Measurements from ENCODE around the gene EEFSEC. TPM values are rescaled to one million over a fixed set of nuclear protein-coding genes. Genes with fewer than 3 reads are reported as not detected.

The EEFSEC gene
- total RNA-seq, 4 donors from 2014 or later, result 11.7 to 23.0 (median 14.9) TPM

DNA sequence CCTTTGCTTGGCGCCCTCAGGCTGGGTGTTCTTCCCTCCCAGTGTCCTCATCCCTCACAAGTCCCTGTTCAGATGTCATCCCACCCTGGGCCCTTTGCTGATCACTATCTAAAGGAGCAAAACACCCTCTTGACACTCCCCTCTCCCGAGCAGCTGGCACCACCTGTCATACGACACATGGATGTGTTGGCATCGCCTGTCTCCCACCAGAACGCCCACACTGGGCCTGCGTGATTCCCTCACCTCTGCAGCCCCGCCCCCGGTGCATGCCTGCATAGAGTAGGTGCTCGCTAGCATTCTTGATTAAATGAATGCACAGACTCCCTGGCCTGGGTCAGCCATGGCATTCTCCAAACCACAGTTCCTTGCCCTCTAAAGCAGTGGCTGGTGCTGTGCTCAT, 237.6 kb downstream of the EEFSEC start:
- ATAC-seq (ENCODE audit: low FRiP score), result no peak
- TF ChIP-seq, protein P1, sequence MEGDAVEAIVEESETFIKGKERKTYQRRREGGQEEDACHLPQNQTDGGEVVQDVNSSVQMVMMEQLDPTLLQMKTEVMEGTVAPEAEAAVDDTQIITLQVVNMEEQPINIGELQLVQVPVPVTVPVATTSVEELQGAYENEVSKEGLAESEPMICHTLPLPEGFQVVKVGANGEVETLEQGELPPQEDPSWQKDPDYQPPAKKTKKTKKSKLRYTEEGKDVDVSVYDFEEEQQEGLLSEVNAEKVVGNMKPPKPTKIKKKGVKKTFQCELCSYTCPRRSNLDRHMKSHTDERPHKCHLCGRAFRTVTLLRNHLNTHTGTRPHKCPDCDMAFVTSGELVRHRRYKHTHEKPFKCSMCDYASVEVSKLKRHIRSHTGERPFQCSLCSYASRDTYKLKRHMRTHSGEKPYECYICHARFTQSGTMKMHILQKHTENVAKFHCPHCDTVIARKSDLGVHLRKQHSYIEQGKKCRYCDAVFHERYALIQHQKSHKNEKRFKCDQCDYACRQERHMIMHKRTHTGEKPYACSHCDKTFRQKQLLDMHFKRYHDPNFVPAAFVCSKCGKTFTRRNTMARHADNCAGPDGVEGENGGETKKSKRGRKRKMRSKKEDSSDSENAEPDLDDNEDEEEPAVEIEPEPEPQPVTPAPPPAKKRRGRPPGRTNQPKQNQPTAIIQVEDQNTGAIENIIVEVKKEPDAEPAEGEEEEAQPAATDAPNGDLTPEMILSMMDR (IDR thresholded peaks at IDR 0.05), result no peak
- DNase-seq (ENCODE audit: low spot score), result no peak

DNA sequence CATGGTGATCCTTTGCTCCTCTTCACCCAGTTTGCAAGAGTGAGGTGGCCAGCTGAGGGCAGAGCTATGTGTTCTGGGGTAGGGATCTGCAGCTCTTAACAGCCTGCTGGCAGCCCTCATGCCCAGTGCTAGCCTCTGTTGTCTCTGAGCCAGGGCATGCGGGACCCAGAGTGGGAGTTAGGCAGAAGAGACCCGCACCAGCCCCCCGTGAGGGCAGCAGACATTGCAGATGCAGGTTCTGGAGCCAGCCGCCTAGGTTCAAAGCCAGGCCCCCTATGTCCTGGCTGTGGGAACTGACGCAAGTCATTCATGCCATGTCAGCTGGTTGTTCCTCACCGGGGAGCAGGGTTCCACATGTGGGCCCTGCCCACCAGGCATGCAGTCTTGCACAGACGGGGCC, 238.7 kb downstream of the EEFSEC start:
- ATAC-seq (ENCODE audit: low FRiP score) (no peak), DNase-seq (ENCODE audit: low spot score) (no peak)
- TF ChIP-seq, protein P1 (IDR thresholded peaks at IDR 0.05), result no peak

DNA sequence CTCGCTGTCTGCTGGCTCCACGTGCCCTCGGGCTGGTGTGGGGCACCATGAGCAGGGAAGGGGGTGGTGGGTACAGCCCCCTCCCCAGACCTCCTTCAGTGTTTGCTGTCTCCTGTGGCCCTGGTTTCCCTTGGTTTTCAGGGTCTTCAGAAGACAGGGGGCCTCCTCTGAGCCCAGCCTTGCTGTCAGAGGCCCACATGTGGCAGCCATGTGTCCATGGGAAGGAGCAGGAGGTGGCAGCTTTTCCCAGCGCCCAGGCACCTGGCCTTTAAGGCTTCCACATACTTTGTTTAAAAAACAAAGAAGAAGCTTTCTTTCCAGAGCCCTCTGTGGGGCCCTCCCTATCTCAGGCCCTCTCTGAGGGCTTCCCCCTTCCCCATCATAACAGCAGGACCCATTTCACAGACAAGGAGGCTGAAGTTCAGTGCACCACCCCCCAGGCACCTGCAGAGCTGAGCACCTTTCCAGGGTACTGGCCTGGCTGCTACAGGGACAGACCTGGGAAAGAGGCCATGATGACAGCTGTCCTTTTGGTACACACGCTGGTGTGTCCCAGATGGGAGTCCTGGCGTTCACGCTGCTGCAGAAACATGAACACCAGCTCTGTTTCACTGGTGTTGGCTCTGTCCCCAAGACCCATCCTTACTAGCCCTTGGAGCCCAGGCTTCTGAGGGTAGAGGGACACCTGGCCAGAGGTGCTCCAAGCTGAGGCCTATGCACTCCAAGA, 239.7 kb downstream of the EEFSEC start:
- TF ChIP-seq, protein P1 (IDR thresholded peaks at IDR 0.05), result no peak
- ATAC-seq (ENCODE audit: low FRiP score), result no peak

DNA sequence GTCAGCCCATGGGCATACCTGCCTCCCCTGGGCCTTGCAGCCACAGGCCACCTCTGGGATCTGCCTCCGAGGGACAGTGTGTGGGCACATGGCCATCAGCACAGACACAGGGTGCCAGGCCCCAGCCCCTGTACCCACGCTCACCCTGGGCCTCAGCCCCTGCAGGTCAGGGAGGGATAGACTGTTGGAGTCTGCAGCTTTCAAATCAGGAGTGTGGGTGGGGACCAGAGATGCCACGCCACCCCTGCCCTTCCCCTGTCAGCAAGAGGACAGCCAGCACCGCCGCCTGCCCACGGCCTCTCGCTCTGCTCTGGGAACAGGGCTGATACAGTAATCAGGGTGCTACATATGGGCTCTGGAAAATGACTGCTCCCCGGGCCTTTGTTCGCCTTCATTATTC, 240.8 kb downstream of the EEFSEC start:
- ATAC-seq (ENCODE audit: low FRiP score) (no peak), DNase-seq (ENCODE audit: low spot score) (no peak)
- TF ChIP-seq, protein P1 (IDR thresholded peaks at IDR 0.05), result no peak

More for the DNA sequence above, 239.7 kb downstream of the EEFSEC start:
- no peak for DNase-seq (ENCODE audit: low spot score)

DNA sequence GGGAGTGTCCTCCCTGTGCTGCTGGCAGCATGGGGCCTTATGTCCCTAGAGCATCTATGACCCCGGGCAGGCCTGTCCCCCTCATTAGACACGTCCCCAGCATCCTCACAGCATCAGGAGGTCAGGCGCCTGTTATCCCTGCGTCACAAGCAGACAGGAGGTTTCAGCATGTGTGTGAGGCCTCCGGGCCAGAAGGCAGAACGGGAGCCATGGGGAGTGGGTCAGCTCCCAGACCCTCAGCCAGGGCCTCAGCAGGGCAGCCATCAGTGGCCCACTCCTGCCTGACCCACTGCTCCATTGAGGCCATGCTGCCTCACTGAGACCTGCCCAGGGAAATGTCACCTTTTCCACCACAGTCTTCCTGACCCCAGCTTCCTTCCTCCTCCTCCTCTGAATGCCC, 241.8 kb downstream of the EEFSEC start:
- TF ChIP-seq, protein P1 (IDR thresholded peaks at IDR 0.05), result no peak
- ATAC-seq (ENCODE audit: low FRiP score), result no peak
- DNase-seq (ENCODE audit: low spot score), result no peak

DNA sequence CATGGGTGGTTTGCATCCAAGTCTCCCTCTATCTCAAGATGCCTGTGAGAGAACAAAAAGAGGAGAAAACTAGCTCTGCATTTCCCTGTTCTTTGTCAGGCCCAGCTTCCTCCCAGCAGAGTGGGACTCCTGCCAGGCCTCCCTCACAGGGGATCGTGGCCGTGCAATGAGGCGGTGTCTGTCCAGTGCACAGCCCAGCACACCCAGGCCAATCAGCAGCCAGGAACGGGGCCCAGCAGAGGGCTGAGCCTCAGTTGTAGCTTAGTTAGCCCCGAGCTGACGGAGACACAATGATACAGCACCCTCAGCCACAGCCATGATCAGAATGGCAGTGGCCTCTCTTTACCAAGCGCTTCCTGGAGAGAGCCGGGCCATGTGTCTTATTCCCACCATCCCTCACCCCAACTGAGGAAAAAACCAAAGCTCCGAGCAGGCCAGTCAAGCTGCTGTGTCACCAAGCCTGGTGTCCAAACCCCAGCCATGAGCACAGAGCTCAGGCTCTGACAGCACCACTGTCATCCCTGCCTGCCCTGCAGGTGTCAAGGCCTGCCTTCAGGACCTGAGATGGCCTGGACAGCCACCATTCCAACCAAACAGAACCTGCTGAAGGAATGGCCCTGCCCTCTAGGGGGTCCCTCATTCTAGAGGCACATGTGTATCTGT, 242.3 kb downstream of the EEFSEC start:
- ATAC-seq (ENCODE audit: low FRiP score) (no peak), DNase-seq (ENCODE audit: low spot score) (no peak)
- TF ChIP-seq, protein P1 (IDR thresholded peaks at IDR 0.05), result no peak

DNA sequence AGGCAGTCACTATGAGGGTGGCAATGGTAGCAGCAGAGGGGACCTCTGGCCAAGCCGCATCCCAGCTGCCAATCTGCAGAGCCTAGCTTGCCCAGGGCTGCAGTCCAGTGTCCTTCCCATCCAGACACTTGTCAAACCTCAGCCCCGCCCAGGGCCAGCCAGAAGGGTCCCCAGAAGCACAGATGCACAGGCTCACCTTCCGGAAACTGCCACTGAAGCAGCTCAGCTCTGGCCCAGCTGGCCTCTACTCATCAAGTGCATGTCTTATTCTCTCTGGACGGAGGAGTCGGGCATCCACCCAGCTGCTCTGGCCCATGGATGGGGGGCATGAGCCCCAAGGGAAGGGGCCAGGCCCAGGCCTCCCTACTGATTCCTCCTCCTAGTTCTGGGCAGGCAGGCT, 244.2 kb downstream of the EEFSEC start:
- TF ChIP-seq, protein P1 (IDR thresholded peaks at IDR 0.05), result no peak
- ATAC-seq (ENCODE audit: low FRiP score) (no peak), DNase-seq (ENCODE audit: low spot score) (no peak)
